Measurements from ENCODE around the gene TMX1.

GRCh38 chr14:51201890-51202289 is 38.2 kb upstream of the TMX1 start:
- TF ChIP-seq CTCF (conservative IDR thresholded peaks at IDR 0.05) (no peak), EZH2 (IDR thresholded peaks at IDR 0.05; ENCODE audit: low read depth) (no peak)

Data from PC-9 (cell line).